ENCODE measurements around the gene MLF2. TPM values are rescaled to one million over a fixed set of nuclear protein-coding genes. Genes with fewer than 3 reads are reported as not detected.

The MLF2 gene
- total RNA-seq, 2 experiments from 2014 or later = 102 to 113 TPM

DNA sequence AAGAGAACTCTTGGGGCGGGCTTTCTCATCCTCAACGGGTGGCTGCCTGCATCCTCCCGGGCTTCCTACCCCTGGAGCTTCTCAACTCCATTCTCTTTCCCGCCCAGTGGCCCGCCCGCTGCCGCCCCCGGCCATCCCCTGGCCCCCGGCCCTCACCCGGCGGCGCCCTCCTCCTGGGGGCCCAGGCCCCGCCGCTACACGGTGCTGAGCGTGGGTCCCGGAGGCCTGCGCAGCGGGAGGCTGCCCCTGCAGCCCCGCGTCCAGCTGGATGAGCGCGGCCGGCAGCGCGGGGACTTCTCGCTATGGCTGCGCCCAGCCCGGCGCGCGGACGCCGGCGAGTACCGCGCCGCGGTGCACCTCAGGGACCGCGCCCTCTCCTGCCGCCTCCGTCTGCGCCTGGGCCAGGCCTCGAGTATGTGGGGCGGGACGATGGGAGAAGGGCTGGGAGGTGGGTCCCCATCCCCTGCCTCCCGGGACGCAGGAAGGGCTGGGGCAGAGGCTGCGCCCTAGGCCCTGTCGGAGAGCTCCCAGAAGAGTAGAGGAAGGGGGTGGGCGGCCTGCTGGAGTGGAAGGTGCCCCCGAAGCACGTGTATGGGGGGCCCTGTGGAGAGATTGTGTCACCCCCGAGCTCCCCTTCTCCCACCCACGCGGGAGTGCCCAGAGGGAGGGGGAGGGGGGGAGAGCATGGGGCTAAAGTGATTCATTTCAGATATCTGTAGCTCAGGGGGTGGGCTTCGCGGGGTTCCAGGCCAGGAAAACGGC lies 20.8 kb upstream of the MLF2 start:
- Mint-ChIP-seq H3K27me3 (no peaks in the 10 kb centered on the region), H3K36me3 (peaks cover 53% of the 10 kb centered on the region), H3K4me3 (peak overlapping the region; percentile 90), H3K9me3 (ENCODE audit: low read depth) (no peaks in the 10 kb centered on the region), H3K4me1 (peaks cover 60% of the 10 kb centered on the region), H3K27ac (peak overlapping the region; percentile 95)
- peak; percentile 17 for ATAC-seq
- CTCF ChIA-PET = interaction anchor here (1.4 to 12.3 kb wide), 9 partner anchors 6 to 99 kb away, joined by 3 to 108 read pairs (median 10); partner anchors contain the start of genes COPS7A, MLF2, P3H3 and PTMS
- DNase-seq = peak; percentile 71

DNA sequence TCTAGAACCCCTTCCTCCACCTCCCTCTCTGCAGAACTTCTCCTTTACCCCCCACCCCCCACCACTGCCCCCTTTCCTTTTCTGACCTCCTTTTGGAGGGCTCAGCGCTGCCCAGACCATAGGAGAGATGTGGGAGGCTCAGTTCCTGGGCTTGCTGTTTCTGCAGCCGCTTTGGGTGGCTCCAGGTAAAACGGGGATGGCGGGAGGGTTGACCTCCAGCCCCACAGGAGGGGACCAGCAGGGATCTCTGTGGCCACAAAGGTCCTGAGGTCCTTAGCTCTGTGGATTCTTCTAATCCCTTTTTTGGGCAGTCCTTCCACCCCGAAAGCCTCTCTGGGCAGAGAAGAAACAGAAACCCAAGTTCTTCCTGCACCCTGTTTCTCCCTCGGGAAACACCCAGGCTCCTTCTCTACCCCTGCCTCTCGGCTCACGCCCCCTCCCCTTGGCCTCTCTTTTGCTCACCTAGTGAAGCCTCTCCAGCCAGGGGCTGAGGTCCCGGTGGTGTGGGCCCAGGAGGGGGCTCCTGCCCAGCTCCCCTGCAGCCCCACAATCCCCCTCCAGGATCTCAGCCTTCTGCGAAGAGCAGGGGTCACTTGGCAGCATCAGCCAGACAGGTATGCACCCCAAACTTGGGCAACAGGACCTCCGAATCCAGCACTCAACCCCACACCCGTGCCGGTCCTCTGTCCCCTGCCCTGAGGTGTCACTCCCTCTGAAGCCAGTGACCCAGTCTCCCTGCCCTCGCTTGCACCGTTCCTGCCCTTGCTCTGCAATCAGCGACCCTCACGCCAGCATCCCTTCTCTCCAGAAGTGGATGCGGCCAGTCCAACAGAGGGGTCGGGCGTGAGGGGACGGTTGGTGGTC lies 20.0 kb upstream of the MLF2 start:
- ATAC-seq (no peak), DNase-seq (peak; percentile 47)
- H3K4me1 Mint-ChIP-seq = peaks cover 60% of the 10 kb centered on the region
- CTCF ChIA-PET = interaction anchor here (1.0 to 12.3 kb wide), 9 partner anchors 5 to 100 kb away, joined by 4 to 108 read pairs (median 10); partner anchors contain the start of genes COPS7A, MLF2, P3H3 and PTMS
- peak overlapping the region; percentile 90 for H3K4me3 Mint-ChIP-seq
- H3K27me3 Mint-ChIP-seq = no peaks in the 10 kb centered on the region
- no peaks in the 10 kb centered on the region for H3K9me3 Mint-ChIP-seq (ENCODE audit: low read depth)
- H3K36me3 Mint-ChIP-seq = peaks cover 46% of the 10 kb centered on the region
- peak overlapping the region; percentile 90 for H3K27ac Mint-ChIP-seq

GRCh38 chr12:6772331-6772695 lies 19.4 kb upstream of the MLF2 start, which contains the start of gene LAG3:
TSS of gene LAG3 (plus strand) at chr12:6772520. CDS start at chr12:6772853, 333 bp downstream.
- ATAC-seq (peak; percentile 43), DNase-seq (peak; percentile 86)
- Mint-ChIP-seq H3K9me3 (ENCODE audit: low read depth) (no peaks in the 10 kb centered on the region), H3K36me3 (peaks cover 45% of the 10 kb centered on the region), H3K4me3 (peak within 1 kb of the TSS; percentile 90), H3K27ac (peak within 1 kb of the TSS; percentile 90), H3K4me1 (peaks cover 58% of the 10 kb centered on the region), H3K27me3 (no peaks in the 10 kb centered on the region)
- CTCF ChIA-PET = interaction anchor here (1.0 to 5.7 kb wide), 8 partner anchors 9 to 100 kb away, joined by 3 to 98 read pairs (median 4); partner anchors contain the start of genes MLF2, P3H3 and SPSB2

DNA sequence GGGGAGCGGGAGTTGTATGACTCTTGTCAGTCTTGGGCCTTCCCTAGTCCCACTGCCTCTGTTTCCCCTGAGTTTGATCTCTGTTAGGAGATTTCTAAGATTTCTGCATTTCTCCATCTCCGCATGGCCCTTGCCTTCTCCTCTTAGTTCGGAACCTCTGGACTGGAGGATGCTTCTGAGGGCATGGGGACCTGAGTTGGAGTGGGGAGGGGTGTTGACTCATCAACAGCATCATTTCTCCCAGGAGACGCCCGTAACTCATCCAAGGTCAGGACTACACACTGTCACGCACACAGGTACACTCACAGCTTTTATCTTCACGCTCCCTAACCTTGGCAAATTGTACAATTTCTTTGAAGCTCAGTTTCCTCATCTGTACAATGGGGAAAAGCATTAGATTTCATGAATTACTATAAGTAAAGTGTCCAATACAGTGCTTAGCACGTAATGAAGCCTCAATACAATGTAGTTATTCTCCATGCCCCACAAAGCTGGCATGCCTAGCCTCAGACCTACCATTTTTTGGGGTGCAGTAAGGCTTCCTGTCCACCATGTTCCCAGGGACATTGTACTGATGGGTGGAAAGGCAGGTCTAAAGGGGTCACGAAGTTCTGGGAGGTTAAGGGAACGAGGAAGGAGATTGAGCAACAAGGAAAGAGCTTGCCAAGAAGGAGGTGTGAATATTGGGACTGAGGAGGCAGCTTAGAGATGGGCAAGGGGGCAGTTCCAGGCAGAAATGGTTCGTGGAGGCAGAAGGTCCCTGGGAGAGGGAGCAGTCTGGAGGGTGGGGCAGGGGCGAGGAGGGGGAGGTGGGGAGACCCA lies 18.8 kb upstream of the MLF2 start:
- H3K27me3 Mint-ChIP-seq = no peaks in the 10 kb centered on the region
- peaks cover 39% of the 10 kb centered on the region for H3K36me3 Mint-ChIP-seq
- ATAC-seq (no peak), DNase-seq (no peak)
- H3K4me3 Mint-ChIP-seq = peak overlapping the region; percentile 90
- peak overlapping the region; percentile 90 for H3K27ac Mint-ChIP-seq
- CTCF ChIA-PET = interaction anchor here (1.0 to 5.7 kb wide), 6 partner anchors 10 to 101 kb away, joined by 3 to 98 read pairs (median 5); partner anchors contain the start of genes MLF2, SPSB2 and ZNF384
- no peaks in the 10 kb centered on the region for H3K9me3 Mint-ChIP-seq (ENCODE audit: low read depth)
- H3K4me1 Mint-ChIP-seq = peaks cover 53% of the 10 kb centered on the region

GRCh38 chr12:6771091-6771495 lies 18.2 kb upstream of the MLF2 start:
- DNase-seq = no peak
- Mint-ChIP-seq H3K9me3 (ENCODE audit: low read depth) (no peaks in the 10 kb centered on the region), H3K27ac (peak overlapping the region; percentile 90), H3K4me3 (no peak overlapping the region), H3K27me3 (no peaks in the 10 kb centered on the region), H3K4me1 (peaks cover 47% of the 10 kb centered on the region), H3K36me3 (peaks cover 33% of the 10 kb centered on the region)
- ATAC-seq = no peak
- CTCF ChIA-PET = interaction anchor here (1.0 to 6.5 kb wide), 6 partner anchors 8 to 101 kb away, joined by 3 to 108 read pairs (median 8); partner anchors contain the start of genes MLF2, SPSB2 and ZNF384

GRCh38 chr12:6770600-6770999 lies 17.7 kb upstream of the MLF2 start:
- H3K27me3 Mint-ChIP-seq = peaks cover 3% of the 10 kb centered on the region
- ATAC-seq (no peak), DNase-seq (no peak)
- CTCF ChIA-PET = interaction anchor here (1.3 to 6.5 kb wide), 4 partner anchors 9 to 102 kb away, joined by 4 to 108 read pairs (median 54); partner anchors contain the start of genes MLF2, SPSB2 and ZNF384
- peak overlapping the region; percentile 90 for H3K27ac Mint-ChIP-seq
- H3K9me3 Mint-ChIP-seq (ENCODE audit: low read depth) = no peaks in the 10 kb centered on the region
- H3K36me3 Mint-ChIP-seq = peaks cover 28% of the 10 kb centered on the region
- peaks cover 44% of the 10 kb centered on the region for H3K4me1 Mint-ChIP-seq
- no peak overlapping the region for H3K4me3 Mint-ChIP-seq

DNA sequence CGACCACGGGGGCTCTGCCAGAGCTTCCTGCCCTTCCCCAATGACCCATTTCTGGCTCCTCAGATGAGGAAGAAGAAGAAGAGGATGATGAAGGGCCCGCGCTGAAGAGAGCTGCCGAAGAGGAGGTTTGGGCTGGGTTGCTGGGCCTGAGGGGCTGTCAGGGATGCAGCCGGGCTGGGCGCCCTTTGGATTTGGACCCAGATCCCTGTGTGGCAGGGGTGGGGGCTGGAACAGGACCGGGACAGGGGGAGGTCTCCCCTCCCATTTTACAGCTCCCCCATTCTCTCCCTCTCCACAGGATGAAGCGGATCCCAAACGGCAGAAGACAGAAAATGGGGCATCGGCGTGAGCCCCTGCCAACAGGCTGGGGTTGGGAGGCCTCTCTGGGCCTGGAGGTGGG lies 17.2 kb upstream of the MLF2 start:
- ATAC-seq = no peak
- H3K4me3 Mint-ChIP-seq = no peak overlapping the region
- peaks cover 45% of the 10 kb centered on the region for H3K4me1 Mint-ChIP-seq
- CTCF ChIA-PET = interaction anchor here (5.7 to 6.5 kb wide), 2 partner anchors 9 to 17 kb away, joined by 98 to 108 read pairs; partner anchors contain the start of gene MLF2
- no peak for DNase-seq
- peaks cover 23% of the 10 kb centered on the region for H3K36me3 Mint-ChIP-seq
- H3K9me3 Mint-ChIP-seq (ENCODE audit: low read depth) = no peaks in the 10 kb centered on the region
- H3K27me3 Mint-ChIP-seq = peaks cover 8% of the 10 kb centered on the region
- peak overlapping the region; percentile 34 for H3K27ac Mint-ChIP-seq

- CTCF ChIA-PET = interaction anchor here (0.6 to 6.5 kb wide), 4 partner anchors 9 to 55 kb away, joined by 3 to 108 read pairs (median 50); partner anchors contain the start of gene MLF2
- Mint-ChIP-seq H3K36me3 (peaks cover 19% of the 10 kb centered on the region), H3K4me1 (peaks cover 46% of the 10 kb centered on the region), H3K27me3 (peaks cover 10% of the 10 kb centered on the region), H3K4me3 (no peak overlapping the region), H3K27ac (peak overlapping the region; percentile 34), H3K9me3 (ENCODE audit: low read depth) (no peaks in the 10 kb centered on the region)
- ATAC-seq (no peak), DNase-seq (no peak)
Observed at GRCh38 chr12:6769666-6770065, 16.7 kb upstream of the MLF2 start.

DNA sequence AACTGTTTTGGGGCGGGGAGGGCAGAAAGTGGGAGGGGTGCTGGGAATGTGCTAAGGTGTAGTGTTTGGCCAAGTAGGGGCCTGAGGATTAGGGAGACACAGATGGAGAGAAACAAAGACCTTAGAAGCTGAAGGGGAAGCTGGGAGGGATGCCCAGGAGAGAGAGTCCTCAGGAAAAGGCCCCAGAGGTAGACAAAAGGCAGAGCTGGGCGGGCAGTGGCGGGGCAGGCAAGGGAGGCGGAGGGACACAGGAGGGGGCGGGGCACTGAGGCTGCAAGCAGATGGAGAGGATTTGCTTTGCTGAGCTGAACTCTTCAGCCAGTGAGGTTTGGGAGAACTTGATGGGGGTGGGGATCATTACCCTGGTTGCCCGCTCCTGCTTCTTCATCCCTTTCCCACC lies 16.0 kb upstream of the MLF2 start:
- H3K27ac Mint-ChIP-seq = no peak overlapping the region
- ATAC-seq = no peak
- peak overlapping the region; percentile 77 for H3K4me3 Mint-ChIP-seq

GRCh38 chr12:6768437-6768914 lies 15.5 kb upstream of the MLF2 start:
- DNase-seq = no peak
- Mint-ChIP-seq H3K4me3 (peak overlapping the region; percentile 77), H3K4me1 (peaks cover 56% of the 10 kb centered on the region), H3K36me3 (peaks cover 11% of the 10 kb centered on the region), H3K9me3 (ENCODE audit: low read depth) (no peaks in the 10 kb centered on the region), H3K27me3 (peaks cover 15% of the 10 kb centered on the region), H3K27ac (no peak overlapping the region)
- CTCF ChIA-PET = interaction anchor here (4.8 to 6.5 kb wide), 2 partner anchors 11 to 15 kb away, joined by 90 to 108 read pairs; partner anchors contain the start of gene MLF2
- ATAC-seq = no peak

More for the DNA sequence above, 16.0 kb upstream of the MLF2 start:
- no peaks in the 10 kb centered on the region for H3K9me3 Mint-ChIP-seq (ENCODE audit: low read depth)
- H3K4me1 Mint-ChIP-seq = peaks cover 52% of the 10 kb centered on the region
- H3K36me3 Mint-ChIP-seq = peaks cover 13% of the 10 kb centered on the region
- peaks cover 14% of the 10 kb centered on the region for H3K27me3 Mint-ChIP-seq
- CTCF ChIA-PET = interaction anchor here (0.6 to 6.5 kb wide), 4 partner anchors 10 to 56 kb away, joined by 3 to 108 read pairs (median 46); partner anchors contain the start of gene MLF2
- no peak for DNase-seq

DNA sequence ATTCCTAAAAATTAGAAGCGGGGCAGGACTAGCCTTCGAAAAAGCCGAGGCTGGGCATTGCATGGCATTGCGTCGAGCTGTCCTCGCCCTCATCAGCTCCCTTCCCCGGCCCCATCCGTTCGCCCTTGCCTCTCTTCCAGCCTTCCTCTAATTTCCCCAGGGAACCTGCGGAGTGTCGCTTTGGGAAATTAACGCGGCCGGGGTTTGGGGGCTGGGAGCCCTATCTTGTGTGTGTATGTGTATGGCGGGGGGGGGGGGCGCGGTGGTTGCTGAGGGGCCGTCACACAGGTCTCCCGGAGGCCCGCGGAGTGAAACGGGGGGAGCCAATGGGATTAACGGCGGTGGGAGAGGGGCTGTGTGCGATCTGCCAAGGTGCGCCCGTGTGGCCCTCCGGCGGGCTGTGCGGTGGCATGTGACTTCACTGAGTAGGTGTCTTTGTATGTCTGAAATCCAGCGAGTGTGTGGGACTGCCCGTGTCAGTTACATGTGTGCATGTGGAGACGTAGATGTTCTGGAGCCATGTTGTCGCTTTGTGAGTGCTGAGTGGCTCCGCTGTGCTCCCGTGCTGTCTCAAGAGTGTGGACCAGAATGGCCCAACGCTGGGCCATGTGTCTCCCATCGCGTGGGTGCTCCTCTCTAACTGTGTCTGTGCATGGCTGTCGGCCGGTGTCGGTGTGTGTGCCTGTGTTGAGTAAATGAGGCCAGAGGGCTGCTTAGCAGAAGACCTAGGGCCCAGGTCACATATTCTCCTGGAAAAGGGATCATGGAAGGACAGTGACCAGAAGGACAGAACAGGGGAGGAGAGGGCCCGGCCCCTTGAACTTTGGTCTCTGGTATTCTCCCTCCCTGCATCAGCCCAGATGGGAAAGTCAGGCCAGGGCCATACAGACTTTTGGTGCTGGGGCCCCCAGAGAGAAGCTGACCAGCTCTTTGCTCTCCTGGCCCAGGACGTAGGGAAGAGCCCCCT lies 14.7 kb upstream of the MLF2 start:
- peaks cover 19% of the 10 kb centered on the region for H3K27me3 Mint-ChIP-seq
- no peak for ATAC-seq
- peak overlapping the region; percentile 77 for H3K4me3 Mint-ChIP-seq
- CTCF ChIA-PET = interaction anchor here (0.8 to 6.5 kb wide), 27 partner anchors 9 to 235 kb away, joined by 3 to 108 read pairs (median 5); partner anchors contain the start of genes CDCA3, COPS7A, GPR162 and LPAR5
- peak overlapping the region; percentile 73 for H3K27ac Mint-ChIP-seq
- peaks cover 8% of the 10 kb centered on the region for H3K36me3 Mint-ChIP-seq
- no peaks in the 10 kb centered on the region for H3K9me3 Mint-ChIP-seq (ENCODE audit: low read depth)
- DNase-seq = no peak
- H3K4me1 Mint-ChIP-seq = peaks cover 56% of the 10 kb centered on the region

Measured in activated CD8-positive, alpha-beta memory T cell treated with anti-CD3 and anti-CD28 coated beads, Interleukin-2, amount 10 ng/mL, durations not matched to agents 7 days and 5 days (primary cell).